GM12873 (cell line): Measurements from ENCODE around the gene HOXB7.

Source experiments
- CTCF ChIP-seq: IDR thresholded peaks from 2 replicates; pipeline ENCODE4 v1.5.1; 2012; ENCODE audit warnings: low read depth, mild to moderate bottlenecking, moderate library complexity, low read length, control low read depth; ENCODE audit not compliant: insufficient read depth; ENCODE audit errors: missing control alignments

The HOXB7 gene

GRCh38 chr17:48565925-48566710 is 44.7 kb downstream of the HOXB7 start:
- no peak for TF ChIP-seq CTCF

GRCh38 chr17:48565022-48565554 is 45.7 kb downstream of the HOXB7 start:
- TF ChIP-seq CTCF: no peak

DNA sequence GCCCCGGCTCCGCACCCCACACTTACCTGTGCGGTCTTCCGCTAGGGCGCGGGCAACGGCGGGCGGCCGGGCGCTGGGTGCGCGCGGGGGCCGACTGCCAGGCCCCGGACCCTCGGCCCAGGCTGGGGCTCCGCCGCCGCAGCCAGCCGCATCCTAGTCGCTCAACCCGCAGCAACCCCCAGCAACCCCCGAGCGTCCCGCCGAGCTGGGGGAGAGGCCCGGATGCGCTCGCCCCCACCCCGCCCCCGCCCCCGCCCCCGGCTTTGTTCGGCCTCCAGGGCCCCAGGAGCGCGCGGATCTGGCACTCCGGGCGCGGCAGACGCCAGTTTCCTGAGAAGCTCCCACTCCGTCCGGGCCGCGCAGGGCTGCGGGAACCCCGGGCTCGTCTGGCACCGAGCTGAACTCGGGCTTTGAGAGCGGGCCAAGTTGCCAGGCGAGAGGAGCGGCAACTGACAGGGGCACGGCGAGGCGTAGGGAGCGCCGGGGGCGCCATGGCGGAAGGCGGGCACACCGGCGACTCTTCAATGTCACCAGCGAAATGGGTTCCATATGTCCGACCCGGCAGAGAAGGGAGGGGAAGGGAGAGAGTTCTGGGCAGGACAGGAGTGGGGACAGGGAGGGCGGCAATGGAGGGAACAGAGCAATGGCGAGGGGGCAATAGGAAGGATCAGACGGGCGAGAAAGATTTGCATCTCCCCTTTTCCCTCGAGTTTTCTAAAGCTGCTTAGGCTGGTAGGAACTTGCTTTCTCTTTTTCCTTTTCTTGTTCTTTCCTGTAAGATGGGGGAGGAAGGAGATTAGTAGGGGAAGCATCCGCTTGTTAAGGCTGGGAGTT is 46.4 kb downstream of the HOXB7 start:
- no peak for TF ChIP-seq CTCF

GRCh38 chr17:48563867-48564187 is 47.0 kb downstream of the HOXB7 start:
- TF ChIP-seq CTCF: no peak

DNA sequence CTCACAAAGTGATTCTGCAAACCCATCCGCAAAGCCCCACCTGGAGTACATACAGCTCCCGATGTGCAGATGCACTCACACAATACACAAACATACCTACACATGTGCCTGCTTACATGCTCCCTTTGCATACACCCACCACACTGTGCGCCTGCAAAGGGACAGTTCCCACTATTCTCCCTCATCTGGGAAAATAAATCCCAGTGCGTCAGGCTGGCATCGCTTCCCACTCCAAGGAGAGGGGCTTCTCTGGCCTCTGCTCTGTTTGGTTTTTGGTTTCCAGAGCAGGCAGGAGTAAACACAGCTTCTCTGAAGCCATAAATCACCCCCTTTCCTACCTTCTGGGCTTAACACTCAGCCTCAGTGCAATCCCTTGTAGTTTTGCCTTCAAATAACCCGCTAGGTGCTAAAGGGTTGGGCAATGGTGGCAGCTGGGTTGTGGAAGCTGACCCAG is 47.4 kb downstream of the HOXB7 start:
- no peak for TF ChIP-seq CTCF

DNA sequence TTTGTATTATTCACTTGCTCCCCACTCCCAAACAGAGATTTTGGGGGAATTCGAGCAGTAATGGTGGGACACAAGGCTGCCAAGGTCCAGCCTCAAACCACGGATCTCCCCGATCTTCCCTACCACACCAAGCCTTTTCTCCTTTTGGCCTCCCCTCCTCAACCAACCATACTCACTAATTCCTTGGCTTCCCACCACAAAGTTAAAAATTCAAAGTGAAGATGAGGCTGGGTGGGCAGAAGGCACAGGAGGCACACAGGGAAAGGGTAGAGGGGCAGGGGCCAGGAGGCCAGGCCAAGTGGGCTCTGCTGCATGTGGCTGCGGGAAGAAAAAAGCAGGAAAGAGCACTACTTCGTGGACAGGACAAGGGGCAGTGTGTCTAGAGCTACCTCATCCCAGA is 47.9 kb downstream of the HOXB7 start:
- TF ChIP-seq CTCF: no peak
